ENCODE data around the gene SLC25A47.

- TF ChIP-seq, protein P1, sequence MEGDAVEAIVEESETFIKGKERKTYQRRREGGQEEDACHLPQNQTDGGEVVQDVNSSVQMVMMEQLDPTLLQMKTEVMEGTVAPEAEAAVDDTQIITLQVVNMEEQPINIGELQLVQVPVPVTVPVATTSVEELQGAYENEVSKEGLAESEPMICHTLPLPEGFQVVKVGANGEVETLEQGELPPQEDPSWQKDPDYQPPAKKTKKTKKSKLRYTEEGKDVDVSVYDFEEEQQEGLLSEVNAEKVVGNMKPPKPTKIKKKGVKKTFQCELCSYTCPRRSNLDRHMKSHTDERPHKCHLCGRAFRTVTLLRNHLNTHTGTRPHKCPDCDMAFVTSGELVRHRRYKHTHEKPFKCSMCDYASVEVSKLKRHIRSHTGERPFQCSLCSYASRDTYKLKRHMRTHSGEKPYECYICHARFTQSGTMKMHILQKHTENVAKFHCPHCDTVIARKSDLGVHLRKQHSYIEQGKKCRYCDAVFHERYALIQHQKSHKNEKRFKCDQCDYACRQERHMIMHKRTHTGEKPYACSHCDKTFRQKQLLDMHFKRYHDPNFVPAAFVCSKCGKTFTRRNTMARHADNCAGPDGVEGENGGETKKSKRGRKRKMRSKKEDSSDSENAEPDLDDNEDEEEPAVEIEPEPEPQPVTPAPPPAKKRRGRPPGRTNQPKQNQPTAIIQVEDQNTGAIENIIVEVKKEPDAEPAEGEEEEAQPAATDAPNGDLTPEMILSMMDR (IDR thresholded peaks at IDR 0.05), result no peak
- no peak for TF ChIP-seq POLR2A (IDR thresholded peaks at IDR 0.05)
Measured at GRCh38 chr14:100285913-100286400, 37.2 kb upstream of the SLC25A47 start.
